GM04503 (cell line): ENCODE results near the gene STRA6.
A peak's percentile ranks its signal among the peaks of the same experiment; 100 is the strongest.

Experiments
- DNase-seq: peaks from one replicate; pipeline ENCODE4 v3.0.0-alpha.2; 2012; ENCODE audit warnings: low read depth

The STRA6 gene, protein sequence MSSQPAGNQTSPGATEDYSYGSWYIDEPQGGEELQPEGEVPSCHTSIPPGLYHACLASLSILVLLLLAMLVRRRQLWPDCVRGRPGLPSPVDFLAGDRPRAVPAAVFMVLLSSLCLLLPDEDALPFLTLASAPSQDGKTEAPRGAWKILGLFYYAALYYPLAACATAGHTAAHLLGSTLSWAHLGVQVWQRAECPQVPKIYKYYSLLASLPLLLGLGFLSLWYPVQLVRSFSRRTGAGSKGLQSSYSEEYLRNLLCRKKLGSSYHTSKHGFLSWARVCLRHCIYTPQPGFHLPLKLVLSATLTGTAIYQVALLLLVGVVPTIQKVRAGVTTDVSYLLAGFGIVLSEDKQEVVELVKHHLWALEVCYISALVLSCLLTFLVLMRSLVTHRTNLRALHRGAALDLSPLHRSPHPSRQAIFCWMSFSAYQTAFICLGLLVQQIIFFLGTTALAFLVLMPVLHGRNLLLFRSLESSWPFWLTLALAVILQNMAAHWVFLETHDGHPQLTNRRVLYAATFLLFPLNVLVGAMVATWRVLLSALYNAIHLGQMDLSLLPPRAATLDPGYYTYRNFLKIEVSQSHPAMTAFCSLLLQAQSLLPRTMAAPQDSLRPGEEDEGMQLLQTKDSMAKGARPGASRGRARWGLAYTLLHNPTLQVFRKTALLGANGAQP

DNA sequence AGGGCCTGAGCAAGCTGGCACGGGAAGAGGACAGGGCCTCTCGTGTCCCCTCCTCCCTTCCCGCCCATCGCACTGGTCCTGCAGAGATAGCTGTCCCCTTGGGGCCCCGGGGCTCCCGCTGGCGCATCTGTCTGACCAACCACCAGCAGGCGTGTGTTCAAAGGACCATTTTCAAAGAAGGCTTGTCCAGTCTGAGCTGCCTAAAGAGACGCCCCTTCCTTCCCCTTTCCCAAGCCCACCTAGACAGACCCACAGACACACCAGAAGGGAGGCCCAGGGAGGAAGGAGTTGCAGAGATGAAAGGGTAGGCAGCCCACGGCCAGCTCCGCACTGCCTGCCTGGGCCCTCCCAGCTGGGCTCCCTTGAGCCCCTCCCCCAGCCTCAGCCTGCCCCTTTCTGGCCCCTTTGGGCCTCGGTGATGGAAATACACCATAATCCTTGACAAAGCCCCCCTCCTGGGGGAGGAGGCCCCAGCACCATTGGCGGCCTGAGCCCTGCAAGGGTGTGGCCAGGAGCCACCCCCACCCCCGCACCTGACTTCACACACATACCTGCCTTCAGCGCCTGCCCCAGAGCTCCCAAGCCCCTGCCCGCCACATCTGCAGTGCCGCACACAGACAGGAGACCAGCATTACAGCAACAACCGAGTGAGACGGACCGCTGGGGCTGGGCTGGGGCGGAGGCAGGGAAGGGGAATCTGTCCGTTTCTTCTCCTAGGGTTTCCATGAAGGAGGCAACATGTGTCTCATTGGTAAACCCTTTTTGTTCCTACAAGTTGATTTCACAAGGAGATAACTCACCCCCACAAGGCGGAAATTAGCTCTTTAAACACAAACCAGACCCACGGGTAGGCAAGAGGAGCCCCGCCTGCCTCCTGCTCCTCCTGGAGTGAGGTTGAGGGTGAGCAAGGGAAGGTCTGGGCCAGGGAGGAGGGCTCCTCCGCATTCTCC is at the start of gene STRA6:
TSS of gene STRA6 (minus strand) at position 336 of the 950 bp plus-strand sequence. CDS start 520 bp downstream, outside the sequence.
- no peak for DNase-seq

DNA sequence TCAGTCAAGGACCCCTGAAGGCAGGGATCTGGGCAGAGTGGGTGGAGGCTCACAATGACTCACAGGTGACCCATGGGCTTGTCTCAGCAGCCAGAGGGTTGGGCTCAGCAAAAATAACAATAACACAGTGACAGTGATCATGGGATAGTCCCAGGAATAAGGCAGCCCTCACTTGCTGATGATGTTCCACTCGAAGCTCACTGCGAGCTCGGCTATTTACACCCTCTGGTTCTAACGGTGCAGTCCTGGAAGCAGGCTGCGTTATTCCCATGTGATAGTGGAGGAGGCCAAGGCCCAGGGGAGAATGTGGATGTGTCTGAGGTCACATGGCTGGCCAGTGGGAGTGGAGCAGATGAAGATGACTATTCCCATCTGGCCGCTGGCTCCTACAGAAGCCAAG is 49.7 kb upstream of the STRA6 start:
- no peak for DNase-seq

DNA sequence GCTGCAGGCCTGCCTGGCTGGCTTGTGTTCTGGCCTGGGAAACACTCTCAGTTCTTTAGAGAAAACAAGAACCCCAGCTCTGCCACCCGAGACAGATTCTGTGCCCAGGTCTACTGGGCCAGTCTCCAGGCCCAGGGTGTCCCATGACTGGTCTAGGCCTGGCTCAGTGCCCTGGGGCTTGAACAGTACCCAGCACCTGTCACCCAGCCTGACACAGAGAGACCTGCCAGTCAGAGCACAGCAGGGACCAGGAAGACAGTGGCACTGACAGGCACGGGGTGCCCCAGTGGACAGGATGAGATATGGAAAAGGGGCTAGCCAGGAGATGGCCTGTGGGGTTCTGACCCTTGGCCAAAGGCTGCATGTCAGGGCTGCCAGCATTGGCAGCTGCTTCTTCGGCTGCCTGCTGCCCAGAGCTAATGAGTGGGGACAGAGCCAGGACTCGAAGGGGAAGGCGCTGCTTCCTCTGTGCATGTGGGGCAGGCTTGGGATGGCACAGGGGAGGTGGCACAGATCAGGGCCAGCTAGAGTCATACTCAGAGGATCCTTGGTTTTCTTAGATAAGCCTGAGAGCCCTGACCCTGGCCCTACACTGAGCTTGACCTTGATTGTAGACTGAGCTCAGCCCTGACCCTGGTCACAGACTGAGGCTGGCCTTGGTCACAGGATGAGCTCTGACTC is 48.7 kb upstream of the STRA6 start:
- DNase-seq, result no peak

DNA sequence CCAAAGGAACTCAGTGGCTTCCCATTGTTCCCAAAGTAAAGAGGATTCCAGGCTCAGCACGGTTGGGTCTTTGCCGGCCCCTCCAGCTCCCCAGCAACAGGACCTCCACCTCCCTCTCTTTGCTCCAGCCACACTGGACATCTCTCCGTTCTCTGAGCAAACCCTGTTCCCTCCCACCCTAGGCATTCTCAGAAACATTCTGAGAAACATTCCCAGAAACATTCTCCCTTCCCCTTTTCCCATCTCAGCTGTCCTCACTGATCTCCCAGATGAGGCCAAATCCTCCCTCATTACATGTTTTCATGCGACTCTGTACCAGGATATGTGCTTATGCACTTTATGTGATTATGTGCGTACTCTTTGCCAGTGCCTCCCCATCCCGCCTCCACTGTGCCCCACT is 47.7 kb upstream of the STRA6 start:
- no peak for DNase-seq

DNA sequence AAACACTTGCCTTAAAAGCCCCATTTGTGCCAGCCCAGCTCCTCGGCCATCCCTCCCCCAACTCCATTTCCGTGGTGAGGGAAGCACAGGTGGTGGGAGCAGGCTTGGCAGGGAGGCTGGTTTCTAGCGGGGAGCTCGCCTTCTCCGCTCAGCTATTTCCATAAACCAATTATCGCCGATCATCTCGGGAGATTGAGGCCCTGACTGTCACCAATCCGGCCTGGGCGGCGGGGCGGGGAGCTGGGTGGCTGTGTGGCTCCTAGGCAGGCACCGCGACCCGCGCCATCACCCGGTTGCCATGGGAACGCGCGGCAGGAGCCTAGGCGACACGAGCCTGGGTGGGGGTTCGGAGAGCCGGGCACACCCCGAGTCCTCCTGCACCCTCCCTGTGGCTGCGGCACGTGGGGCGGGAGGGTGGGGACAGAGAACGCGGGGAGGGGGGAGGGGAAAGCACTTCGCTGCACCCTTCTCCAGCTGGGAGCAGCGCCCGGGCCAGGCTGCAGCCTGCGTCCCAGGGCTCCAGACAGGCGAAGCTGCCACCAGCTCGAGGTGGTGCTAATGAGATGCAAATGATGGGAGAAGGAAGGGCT is 42.9 kb upstream of the STRA6 start:
- no peak for DNase-seq

DNA sequence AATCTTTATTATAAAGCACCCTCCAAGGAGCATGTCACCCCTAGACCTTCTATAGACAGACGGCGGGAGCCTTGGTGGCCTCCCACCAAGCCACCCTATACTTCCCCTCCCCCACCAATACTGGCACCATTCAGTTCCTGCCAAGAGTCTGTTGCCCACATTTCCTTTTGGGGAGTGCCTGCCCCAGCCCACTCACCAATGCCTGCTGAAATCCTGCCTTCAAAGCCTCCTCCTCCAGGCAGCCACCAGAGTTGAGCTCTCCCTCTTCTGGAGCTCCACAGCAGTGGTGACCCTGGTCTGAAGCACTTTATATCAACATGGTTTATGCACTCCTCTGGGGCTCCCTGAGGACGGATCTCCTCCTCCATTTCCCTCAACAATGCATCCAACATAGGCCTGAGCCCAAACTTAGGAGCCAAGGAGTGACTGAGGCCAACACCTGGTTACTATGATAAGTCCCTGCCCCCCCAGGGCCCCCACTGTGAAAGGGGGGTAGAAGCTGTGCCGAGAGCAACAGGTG is 42.3 kb upstream of the STRA6 start:
- DNase-seq, result no peak

DNA sequence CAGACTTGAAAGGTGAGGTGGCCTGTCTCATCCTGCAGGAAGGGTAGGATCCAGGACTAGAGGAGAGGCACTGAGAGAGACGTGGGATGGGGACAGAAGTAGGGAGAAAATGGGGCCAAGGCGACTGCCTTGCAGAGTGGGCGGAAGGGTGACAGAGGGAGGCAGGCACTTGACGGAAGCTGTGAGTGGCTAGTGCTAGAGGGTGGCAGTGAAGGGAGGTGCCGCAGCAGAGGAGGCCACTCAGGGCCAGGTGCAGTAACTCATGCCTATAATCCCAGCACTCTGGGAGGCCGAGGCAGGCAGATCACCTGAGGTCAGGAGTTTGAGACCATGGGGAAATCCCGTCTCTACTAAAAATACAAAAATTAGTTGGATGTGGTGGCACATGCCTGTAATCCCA is 40.8 kb upstream of the STRA6 start:
- no peak for DNase-seq

DNA sequence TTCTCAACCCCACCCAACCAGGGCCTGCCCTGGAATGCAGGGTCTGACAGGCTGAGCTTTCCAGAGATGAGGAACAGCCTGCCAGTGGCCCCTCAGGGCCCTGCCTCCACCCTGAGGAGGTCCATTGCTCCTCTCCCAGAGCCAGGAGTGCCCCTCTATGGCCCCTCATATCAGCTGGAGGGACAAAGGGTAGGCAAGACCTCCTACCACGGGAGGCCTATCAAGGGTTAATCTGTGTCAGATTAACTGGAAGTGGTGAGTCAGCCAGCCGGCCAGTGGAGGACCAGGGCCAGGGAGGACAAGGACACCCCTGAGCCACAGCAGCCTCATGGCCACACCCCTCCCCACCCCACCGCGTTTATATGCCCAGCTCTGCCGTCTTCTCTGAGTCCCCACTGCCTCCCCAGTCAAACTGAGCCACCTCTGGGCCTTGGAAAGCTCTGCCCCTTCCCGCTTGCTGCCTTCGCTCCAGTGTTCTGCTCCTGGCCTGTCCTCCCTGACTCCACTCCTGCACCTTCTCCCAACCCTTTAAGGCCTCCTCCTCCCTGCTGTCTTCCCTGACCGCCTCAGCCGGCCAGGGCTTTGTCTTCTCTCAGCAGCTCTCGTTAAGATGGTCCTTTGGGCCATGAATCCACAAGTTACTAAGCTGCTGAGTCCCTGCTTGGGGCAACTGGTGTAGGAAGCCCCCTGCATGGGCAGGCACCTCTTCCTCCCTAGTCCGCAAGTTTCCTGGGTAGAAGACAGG is 40.0 kb upstream of the STRA6 start:
- no peak for DNase-seq

DNA sequence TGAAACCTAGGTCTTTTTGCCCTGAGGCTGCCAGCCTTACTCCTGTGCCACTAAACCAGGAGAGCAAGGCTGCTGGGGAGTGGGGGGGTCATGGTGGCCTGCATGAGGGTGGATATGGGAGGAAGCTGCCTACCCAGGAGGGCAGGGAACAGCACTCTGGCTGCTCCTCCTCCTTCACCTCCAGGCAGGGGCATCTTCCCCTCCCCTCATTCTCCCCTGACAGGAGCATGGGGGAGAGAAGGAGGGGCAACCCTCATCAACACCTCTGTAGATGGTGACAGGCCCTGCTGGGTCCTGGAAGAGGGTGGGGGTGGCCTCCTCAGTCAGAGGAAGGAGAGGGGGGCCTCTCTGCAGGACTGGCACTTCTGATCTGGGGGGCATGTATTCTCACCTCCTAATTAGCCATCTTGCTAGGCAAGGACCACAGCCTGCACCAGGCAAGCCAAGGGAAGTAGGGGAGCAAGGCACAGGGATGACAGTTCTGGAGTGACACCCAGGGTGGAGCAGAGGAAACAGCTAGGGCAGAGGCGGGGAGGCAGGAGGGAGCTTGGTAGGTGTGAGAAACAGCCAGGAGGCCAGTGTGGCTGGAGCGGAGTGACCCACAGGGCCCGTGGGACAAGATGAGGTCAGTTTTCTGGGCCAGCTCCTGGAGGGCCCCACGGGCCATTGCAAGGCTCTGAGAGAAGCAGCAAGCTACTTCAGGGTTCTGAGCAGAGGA is 38.5 kb upstream of the STRA6 start:
- no peak for DNase-seq

DNA sequence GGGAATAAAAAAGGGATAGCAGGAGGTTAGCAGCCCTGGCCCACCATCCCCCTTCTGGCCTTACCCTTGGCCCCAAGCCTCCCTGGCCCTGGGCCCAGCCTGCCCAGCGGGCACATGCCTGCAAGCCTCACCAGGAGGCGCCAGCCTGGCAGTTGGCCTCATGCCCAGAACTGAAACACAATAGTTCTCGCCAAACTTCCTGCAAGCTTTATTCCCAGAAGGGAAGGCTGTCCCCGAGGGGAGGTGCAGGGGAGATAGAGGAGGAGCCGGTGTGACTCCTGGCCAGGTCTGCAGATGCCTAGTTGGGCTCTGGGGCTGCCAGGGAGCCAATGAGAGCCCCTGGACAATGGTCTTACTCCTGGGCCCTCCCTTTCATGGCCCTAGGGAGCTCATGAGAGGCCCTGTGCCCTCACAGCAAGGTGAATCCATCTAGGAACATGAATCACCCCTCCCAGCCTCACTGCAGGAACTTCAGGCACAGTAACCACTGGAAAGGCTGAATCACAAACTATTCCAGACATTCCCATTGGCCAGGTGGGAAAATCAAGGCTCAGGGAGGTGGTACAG is 37.5 kb upstream of the STRA6 start:
- peak; percentile 53 for DNase-seq

DNA sequence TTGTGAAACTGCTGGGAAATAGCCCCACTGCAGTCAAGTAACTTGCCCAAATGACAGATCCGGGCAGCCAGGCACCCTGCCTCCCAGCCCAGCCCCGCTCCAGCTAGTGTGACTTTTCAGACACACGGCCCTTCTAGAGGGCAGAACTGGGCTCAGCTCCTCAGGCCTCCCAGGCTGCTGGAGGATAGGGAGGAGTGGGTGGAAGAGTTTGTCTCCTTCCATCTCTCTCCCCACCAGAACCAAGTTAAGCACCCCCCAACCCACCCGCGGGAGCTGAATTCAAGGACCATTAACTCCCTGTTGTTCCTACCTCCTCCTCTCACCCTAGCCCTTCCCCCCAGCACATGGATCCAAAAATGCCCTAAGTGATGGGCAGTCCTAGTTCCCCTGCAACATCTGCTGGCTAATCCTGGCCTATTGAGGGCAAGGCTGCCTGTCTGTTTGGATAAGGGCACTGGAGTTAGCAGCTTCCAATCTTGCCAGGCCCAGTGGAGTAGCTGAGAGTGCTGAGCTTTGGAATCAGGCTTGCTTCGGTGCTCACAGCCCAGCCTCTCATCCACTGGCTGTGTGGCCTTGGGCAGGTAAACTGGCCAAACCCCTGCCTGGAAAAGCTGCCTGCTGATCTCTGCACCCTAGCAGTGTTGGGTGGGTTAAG is 36.6 kb upstream of the STRA6 start:
- DNase-seq, result no peak

DNA sequence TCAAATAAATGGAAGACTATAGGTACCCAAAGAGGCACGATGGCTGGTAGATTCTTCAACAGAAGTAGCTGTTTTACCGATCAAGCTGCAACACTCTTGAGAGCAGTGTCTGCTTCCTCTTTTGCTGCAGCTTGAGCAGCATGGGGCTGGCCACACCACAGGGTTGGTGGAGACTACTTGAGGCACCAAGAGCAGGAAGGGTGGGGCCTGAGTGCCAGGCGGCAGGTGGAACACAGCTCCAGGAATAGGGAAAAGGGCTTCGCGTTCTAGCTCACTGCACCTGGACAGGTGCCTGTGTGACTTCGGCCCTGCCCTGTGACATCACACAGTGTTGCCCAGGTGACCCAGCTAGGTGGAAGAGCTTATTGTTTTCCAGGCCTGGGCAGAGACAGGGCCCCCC is 33.4 kb upstream of the STRA6 start, which contains the start of gene CCDC33:
TSS of gene CCDC33 (plus strand) at position 365 of the 400 bp plus-strand sequence. CDS start 394 bp downstream, outside the sequence.
- no peak for DNase-seq

DNA sequence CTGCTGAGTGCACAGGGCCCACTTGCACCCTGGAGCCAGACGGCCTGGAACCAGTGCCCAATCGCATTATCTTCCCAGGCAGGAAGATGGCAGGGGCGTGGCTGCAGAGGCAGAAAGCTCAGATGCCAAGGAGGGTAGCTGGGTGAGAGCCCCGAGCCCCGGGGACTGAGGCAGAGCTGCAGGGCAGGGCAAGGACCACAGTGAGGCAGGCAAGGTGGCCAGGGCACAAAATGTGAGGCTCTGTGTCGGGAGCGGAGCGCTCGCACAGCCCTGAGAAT is 31.9 kb upstream of the STRA6 start:
- DNase-seq, result no peak

DNA sequence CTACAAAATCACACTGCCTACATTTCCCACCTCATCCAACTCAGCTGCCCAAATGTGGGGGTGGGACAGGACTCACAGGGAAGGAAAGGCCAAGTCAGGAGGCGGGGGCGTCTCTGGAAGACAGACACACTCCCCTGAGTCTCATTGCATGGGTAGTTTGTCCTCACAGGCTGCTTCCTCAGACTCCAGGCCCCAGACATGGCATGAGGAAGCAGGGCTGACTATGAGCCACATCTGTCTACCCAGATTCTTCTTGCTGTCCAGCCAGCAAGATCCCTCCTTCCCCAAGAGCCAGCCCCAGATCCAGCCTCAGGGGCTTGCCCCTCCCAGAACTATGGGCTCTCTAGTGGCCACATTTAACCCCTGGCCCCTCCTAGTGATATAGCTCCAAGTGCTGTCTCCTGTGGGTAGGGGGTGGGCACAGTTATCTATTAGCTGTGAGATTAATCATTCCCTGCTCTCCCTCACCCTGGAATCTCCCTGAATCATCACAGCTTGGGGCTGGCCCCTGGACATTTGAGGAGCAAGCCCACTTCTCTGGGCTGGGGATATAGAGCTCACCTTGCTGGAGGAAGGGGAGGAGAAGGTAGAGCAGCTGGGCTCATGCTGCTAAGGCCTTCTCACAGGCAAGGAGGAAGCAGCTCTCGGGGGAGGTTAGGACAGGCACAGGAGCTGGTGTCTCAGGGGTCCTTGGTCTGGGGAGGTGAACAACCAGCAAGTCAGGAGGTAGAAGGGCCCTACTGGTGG is 31.4 kb upstream of the STRA6 start:
- DNase-seq, result no peak

DNA sequence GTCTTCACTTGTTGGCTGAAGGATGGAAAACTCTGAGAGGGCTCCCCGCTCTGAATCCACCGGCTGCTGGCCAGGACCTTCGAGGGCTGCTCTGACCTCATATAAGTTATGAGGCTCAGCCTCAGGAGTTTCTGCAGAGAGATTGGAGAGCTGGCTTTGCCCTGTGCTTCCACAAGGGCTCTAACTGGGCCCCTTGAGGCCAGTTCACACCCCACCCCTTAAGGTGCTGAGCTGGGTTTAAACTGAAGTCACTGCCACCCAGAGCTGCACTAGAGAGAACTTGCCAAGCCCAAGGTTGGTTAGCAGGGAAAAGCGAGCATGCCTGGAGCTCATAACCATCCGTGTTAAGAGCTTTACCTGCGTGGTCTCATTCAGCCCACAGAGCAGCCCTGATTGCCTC is 30.8 kb upstream of the STRA6 start:
- DNase-seq, result no peak

DNA sequence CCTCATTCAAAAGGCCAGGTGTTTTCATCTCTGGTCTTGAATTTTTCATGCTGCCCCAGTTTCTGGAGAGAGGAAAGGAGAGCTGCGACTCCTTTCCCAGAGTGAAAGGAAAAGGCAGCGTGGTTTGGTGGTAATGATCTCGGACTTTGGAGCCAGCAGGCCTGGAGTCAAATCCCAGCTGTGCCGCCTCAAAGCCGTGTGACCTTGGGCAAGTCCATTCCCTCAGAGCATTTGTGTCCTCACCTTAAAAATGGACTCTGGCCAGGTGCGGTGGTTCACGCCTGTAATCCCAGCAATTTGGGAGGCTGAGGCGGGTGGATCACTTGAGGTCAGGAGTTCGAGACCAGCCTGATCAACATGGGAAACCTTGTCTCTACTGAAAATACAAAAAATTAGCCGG is 28.9 kb upstream of the STRA6 start:
- DNase-seq, result no peak

DNA sequence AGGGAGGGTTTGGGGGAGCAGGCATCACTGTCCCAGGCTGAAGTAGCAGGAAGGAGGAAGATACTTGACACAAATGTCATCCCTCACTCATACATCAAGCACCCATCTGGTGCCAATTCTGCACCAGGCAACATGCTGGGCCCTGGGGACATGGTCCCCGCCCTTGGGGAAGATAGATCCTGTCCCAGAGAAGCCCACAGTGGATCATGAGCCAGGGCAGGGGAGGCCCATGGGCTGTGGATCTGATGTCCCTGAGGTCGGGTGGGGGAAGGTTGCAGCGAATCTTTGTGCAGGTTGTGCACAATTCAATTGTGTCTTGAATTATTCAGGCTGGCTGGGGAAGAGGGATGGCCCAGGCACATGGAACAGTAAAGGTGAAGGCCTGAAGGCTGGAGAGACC is 27.1 kb upstream of the STRA6 start:
- no peak for DNase-seq

DNA sequence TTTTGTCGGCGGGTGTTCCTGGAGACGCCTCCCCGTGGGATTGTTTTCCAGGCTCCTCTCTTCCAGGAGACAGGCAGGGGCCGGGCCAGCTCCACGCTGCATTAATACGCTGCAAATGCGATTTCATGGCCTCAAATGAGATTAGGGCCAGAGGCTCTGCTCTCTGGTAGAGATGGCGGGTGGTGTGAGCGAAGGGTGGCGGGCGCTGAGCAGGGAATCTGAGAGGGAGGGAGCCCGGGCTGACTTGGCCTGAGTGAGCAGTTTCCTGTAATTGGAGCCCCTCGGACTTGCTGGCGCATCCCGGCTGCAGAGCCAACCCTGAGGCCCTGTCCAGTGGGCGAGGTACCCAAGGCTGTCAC is 26.1 kb upstream of the STRA6 start:
- no peak for DNase-seq
